Measurements from ENCODE around the gene ZNF865.

The ZNF865 gene

GRCh38 chr19:55605207-55605636, 225 bp upstream of the ZNF865 start:
- Histone ChIP-seq H3K36me3 (ENCODE audit: control insufficient read depth in 1 of 2, insufficient read depth in 2 of 2, low read length in 2 of 2) (peaks cover 0 to 10% of the 10 kb centered on the region in 2 donors), H3K4me3 (ENCODE audit: low read depth in 1 of 2, low read length in 2 of 2) (peak overlapping the region; percentile 76 to 94), H3K9me3 (ENCODE audit: control insufficient read depth in 1 of 2, low read length in 2 of 2) (no peaks in the 10 kb centered on the region), H3K27ac (ENCODE audit: low read depth, low read length) (peak overlapping the region; percentile 88), H3K4me1 (ENCODE audit: control insufficient read depth in 1 of 2, insufficient read depth in 2 of 2, low read length in 2 of 2) (peaks cover 18 to 31% of the 10 kb centered on the region in 2 donors), H3K9ac (ENCODE audit: low read depth in 1 of 2, low read length in 2 of 2) (peak overlapping the region; percentile 59 to 94), H3K27me3 (ENCODE audit: control insufficient read depth in 1 of 2, insufficient read depth in 2 of 2, low read length in 2 of 2) (no peaks in the 10 kb centered on the region)

- H3K27me3 ChIP-seq (ENCODE audit: control insufficient read depth in 1 of 2, insufficient read depth in 2 of 2, low read length in 2 of 2): no peaks in the 10 kb centered on the region
- peak overlapping the region; percentile 92 to 94 for H3K4me3 ChIP-seq (ENCODE audit: low read depth in 1 of 2, low read length in 2 of 2)
- peaks cover 0 to 15% of the 10 kb centered on the region in 2 donors for H3K36me3 ChIP-seq (ENCODE audit: control insufficient read depth in 1 of 2, insufficient read depth in 2 of 2, low read length in 2 of 2)
- H3K27ac ChIP-seq (ENCODE audit: low read depth, low read length): no peak overlapping the region
- H3K9ac ChIP-seq (ENCODE audit: low read depth in 1 of 2, low read length in 2 of 2): peak overlapping the region; percentile 61 to 94
- H3K9me3 ChIP-seq (ENCODE audit: control insufficient read depth in 1 of 2, low read length in 2 of 2): no peaks in the 10 kb centered on the region
- peaks cover 9 to 22% of the 10 kb centered on the region in 2 donors for H3K4me1 ChIP-seq (ENCODE audit: control insufficient read depth in 1 of 2, insufficient read depth in 2 of 2, low read length in 2 of 2)
Measured at GRCh38 chr19:55606471-55606787, 982 bp downstream of the ZNF865 start.

GRCh38 chr19:55606817-55607216, 1.4 kb downstream of the ZNF865 start:
- peaks cover 8 to 22% of the 10 kb centered on the region in 2 donors for H3K4me1 ChIP-seq (ENCODE audit: control insufficient read depth in 1 of 2, insufficient read depth in 2 of 2, low read length in 2 of 2)
- H3K9ac ChIP-seq (ENCODE audit: low read depth in 1 of 2, low read length in 2 of 2): peak overlapping the region in 1 of 2 donors; percentile 94
- peak overlapping the region in 1 of 2 donors; percentile 94 for H3K4me3 ChIP-seq (ENCODE audit: low read depth in 1 of 2, low read length in 2 of 2)
- no peaks in the 10 kb centered on the region for H3K9me3 ChIP-seq (ENCODE audit: control insufficient read depth in 1 of 2, low read length in 2 of 2)
- peaks cover 0 to 15% of the 10 kb centered on the region in 2 donors for H3K36me3 ChIP-seq (ENCODE audit: control insufficient read depth in 1 of 2, insufficient read depth in 2 of 2, low read length in 2 of 2)
- H3K27ac ChIP-seq (ENCODE audit: low read depth, low read length): no peak overlapping the region
- no peaks in the 10 kb centered on the region for H3K27me3 ChIP-seq (ENCODE audit: control insufficient read depth in 1 of 2, insufficient read depth in 2 of 2, low read length in 2 of 2)

GRCh38 chr19:55609326-55609725, 3.9 kb downstream of the ZNF865 start:
- H3K4me1 ChIP-seq (ENCODE audit: control insufficient read depth in 1 of 2, insufficient read depth in 2 of 2, low read length in 2 of 2): peaks cover 8 to 16% of the 10 kb centered on the region in 2 donors
- no peaks in the 10 kb centered on the region for H3K9me3 ChIP-seq (ENCODE audit: control insufficient read depth in 1 of 2, low read length in 2 of 2)
- peaks cover 0 to 15% of the 10 kb centered on the region in 2 donors for H3K36me3 ChIP-seq (ENCODE audit: control insufficient read depth in 1 of 2, insufficient read depth in 2 of 2, low read length in 2 of 2)
- no peak overlapping the region for H3K27ac ChIP-seq (ENCODE audit: low read depth, low read length)
- no peak overlapping the region for H3K4me3 ChIP-seq (ENCODE audit: low read depth in 1 of 2, low read length in 2 of 2)
- no peak overlapping the region for H3K9ac ChIP-seq (ENCODE audit: low read depth in 1 of 2, low read length in 2 of 2)
- no peaks in the 10 kb centered on the region for H3K27me3 ChIP-seq (ENCODE audit: control insufficient read depth in 1 of 2, insufficient read depth in 2 of 2, low read length in 2 of 2)

- peaks cover 0 to 23% of the 10 kb centered on the region in 2 donors for H3K36me3 ChIP-seq (ENCODE audit: control insufficient read depth in 1 of 2, insufficient read depth in 2 of 2, low read length in 2 of 2)
- no peak overlapping the region for H3K4me3 ChIP-seq (ENCODE audit: low read depth in 1 of 2, low read length in 2 of 2)
- no peak overlapping the region for H3K27ac ChIP-seq (ENCODE audit: low read depth, low read length)
- peaks cover 5 to 7% of the 10 kb centered on the region in 2 donors for H3K4me1 ChIP-seq (ENCODE audit: control insufficient read depth in 1 of 2, insufficient read depth in 2 of 2, low read length in 2 of 2)
- no peaks in the 10 kb centered on the region for H3K9me3 ChIP-seq (ENCODE audit: control insufficient read depth in 1 of 2, low read length in 2 of 2)
- no peak overlapping the region for H3K9ac ChIP-seq (ENCODE audit: low read depth in 1 of 2, low read length in 2 of 2)
- no peaks in the 10 kb centered on the region for H3K27me3 ChIP-seq (ENCODE audit: control insufficient read depth in 1 of 2, insufficient read depth in 2 of 2, low read length in 2 of 2)
Measured at GRCh38 chr19:55611300-55611982, 6.0 kb downstream of the ZNF865 start.

GRCh38 chr19:55611983-55612645, 6.7 kb downstream of the ZNF865 start:
- Histone ChIP-seq H3K27ac (ENCODE audit: low read depth, low read length) (no peak overlapping the region), H3K4me3 (ENCODE audit: low read depth in 1 of 2, low read length in 2 of 2) (no peak overlapping the region), H3K9ac (ENCODE audit: low read depth in 1 of 2, low read length in 2 of 2) (no peak overlapping the region), H3K9me3 (ENCODE audit: control insufficient read depth in 1 of 2, low read length in 2 of 2) (no peaks in the 10 kb centered on the region), H3K27me3 (ENCODE audit: control insufficient read depth in 1 of 2, insufficient read depth in 2 of 2, low read length in 2 of 2) (no peaks in the 10 kb centered on the region), H3K36me3 (ENCODE audit: control insufficient read depth in 1 of 2, insufficient read depth in 2 of 2, low read length in 2 of 2) (peaks cover under 1 to 28% of the 10 kb centered on the region in 2 donors), H3K4me1 (ENCODE audit: control insufficient read depth in 1 of 2, insufficient read depth in 2 of 2, low read length in 2 of 2) (peaks cover 0 to under 1% of the 10 kb centered on the region in 2 donors)

GRCh38 chr19:55613396-55613795, 7.9 kb downstream of the ZNF865 start:
- no peak overlapping the region for H3K9ac ChIP-seq (ENCODE audit: low read depth in 1 of 2, low read length in 2 of 2)
- H3K4me1 ChIP-seq (ENCODE audit: control insufficient read depth in 1 of 2, insufficient read depth in 2 of 2, low read length in 2 of 2): no peaks in the 10 kb centered on the region
- H3K9me3 ChIP-seq (ENCODE audit: control insufficient read depth in 1 of 2, low read length in 2 of 2): no peaks in the 10 kb centered on the region
- peaks cover 6 to 32% of the 10 kb centered on the region in 2 donors for H3K36me3 ChIP-seq (ENCODE audit: control insufficient read depth in 1 of 2, insufficient read depth in 2 of 2, low read length in 2 of 2)
- no peaks in the 10 kb centered on the region for H3K27me3 ChIP-seq (ENCODE audit: control insufficient read depth in 1 of 2, insufficient read depth in 2 of 2, low read length in 2 of 2)
- no peak overlapping the region for H3K4me3 ChIP-seq (ENCODE audit: low read depth in 1 of 2, low read length in 2 of 2)
- no peak overlapping the region for H3K27ac ChIP-seq (ENCODE audit: low read depth, low read length)

- no peaks in the 10 kb centered on the region for H3K9me3 ChIP-seq (ENCODE audit: control insufficient read depth in 1 of 2, low read length in 2 of 2)
- H3K9ac ChIP-seq (ENCODE audit: low read depth in 1 of 2, low read length in 2 of 2): no peak overlapping the region
- H3K27ac ChIP-seq (ENCODE audit: low read depth, low read length): no peak overlapping the region
- H3K36me3 ChIP-seq (ENCODE audit: control insufficient read depth in 1 of 2, insufficient read depth in 2 of 2, low read length in 2 of 2): peaks cover 6 to 32% of the 10 kb centered on the region in 2 donors
- no peaks in the 10 kb centered on the region for H3K4me1 ChIP-seq (ENCODE audit: control insufficient read depth in 1 of 2, insufficient read depth in 2 of 2, low read length in 2 of 2)
- no peak overlapping the region for H3K4me3 ChIP-seq (ENCODE audit: low read depth in 1 of 2, low read length in 2 of 2)
- no peaks in the 10 kb centered on the region for H3K27me3 ChIP-seq (ENCODE audit: control insufficient read depth in 1 of 2, insufficient read depth in 2 of 2, low read length in 2 of 2)
Measured at GRCh38 chr19:55613930-55614710, 8.7 kb downstream of the ZNF865 start.

- Histone ChIP-seq H3K4me3 (ENCODE audit: low read depth in 1 of 2, low read length in 2 of 2) (no peak overlapping the region), H3K9me3 (ENCODE audit: control insufficient read depth in 1 of 2, low read length in 2 of 2) (no peaks in the 10 kb centered on the region), H3K9ac (ENCODE audit: low read depth in 1 of 2, low read length in 2 of 2) (no peak overlapping the region), H3K27me3 (ENCODE audit: control insufficient read depth in 1 of 2, insufficient read depth in 2 of 2, low read length in 2 of 2) (no peaks in the 10 kb centered on the region), H3K36me3 (ENCODE audit: control insufficient read depth in 1 of 2, insufficient read depth in 2 of 2, low read length in 2 of 2) (peaks cover 6 to 24% of the 10 kb centered on the region in 2 donors), H3K4me1 (ENCODE audit: control insufficient read depth in 1 of 2, insufficient read depth in 2 of 2, low read length in 2 of 2) (no peaks in the 10 kb centered on the region), H3K27ac (ENCODE audit: low read depth, low read length) (no peak overlapping the region)
Measured at GRCh38 chr19:55614711-55615542, 9.5 kb downstream of the ZNF865 start.
